HG03060 (cell line): ENCODE measurements around the gene UGT1A8.
"Not testable (repeated sequence)": the region's sequence is repeated elsewhere in the genome, so short reads cannot be mapped to it uniquely, and the experiment has no call there.

Experiments used
- ATAC-seq: cut with Tn5 transposase; IDR thresholded peaks from one replicate; pipeline ENCODE4 v1.9.1; 2021; ENCODE audit warnings: low read depth, moderate number of reproducible peaks; ENCODE audit not compliant: unreplicated experiment

Gene UGT1A8

GRCh38 chr2:233617476-233617875, at the start of gene UGT1A8:
UGT1A8 (plus strand) TSS chr2:233617633; CDS start chr2:233617708, 75 bp downstream.
- ATAC-seq = not testable (repeated sequence)

- ATAC-seq = no peak
These were observed 46.4 kb upstream of the UGT1A8 start for GRCh38 chr2:233571001-233571400.

GRCh38 chr2:233571462-233571861, 46.0 kb upstream of the UGT1A8 start:
- ATAC-seq = no peak

- ATAC-seq = no peak
These were observed 45.0 kb upstream of the UGT1A8 start for GRCh38 chr2:233572468-233572867.

- ATAC-seq = not testable (repeated sequence)
These were observed 40.1 kb upstream of the UGT1A8 start for GRCh38 chr2:233577341-233577740.

- ATAC-seq = not testable (repeated sequence)
These were observed 34.0 kb upstream of the UGT1A8 start for GRCh38 chr2:233583217-233583965.

GRCh38 chr2:233584210-233584609, 33.2 kb upstream of the UGT1A8 start:
- no peak for ATAC-seq

- no peak for ATAC-seq
These were observed 29.0 kb upstream of the UGT1A8 start for GRCh38 chr2:233588400-233588799.

GRCh38 chr2:233592706-233593105, 24.7 kb upstream of the UGT1A8 start:
- ATAC-seq = not testable (repeated sequence)

- peak; percentile 71 for ATAC-seq
These were observed 24.2 kb upstream of the UGT1A8 start for GRCh38 chr2:233593201-233593600.

- no peak for ATAC-seq
These were observed 19.9 kb upstream of the UGT1A8 start for GRCh38 chr2:233597522-233597921.

- no peak for ATAC-seq
These were observed 18.5 kb upstream of the UGT1A8 start for GRCh38 chr2:233598952-233599351.

GRCh38 chr2:233600386-233600785, 17.0 kb upstream of the UGT1A8 start:
- no peak for ATAC-seq

- no peak for ATAC-seq
These were observed 15.4 kb upstream of the UGT1A8 start for GRCh38 chr2:233602076-233602475.

GRCh38 chr2:233603520-233603919, 13.9 kb upstream of the UGT1A8 start:
- ATAC-seq = no peak

GRCh38 chr2:233604826-233605225, 12.6 kb upstream of the UGT1A8 start:
- ATAC-seq = no peak

- no peak for ATAC-seq
These were observed 11.8 kb upstream of the UGT1A8 start for GRCh38 chr2:233605680-233606079.

- no peak for ATAC-seq
These were observed 6.1 kb upstream of the UGT1A8 start for GRCh38 chr2:233611284-233611683.

- no peak for ATAC-seq
These were observed 2.8 kb downstream of the UGT1A8 start for GRCh38 chr2:233620204-233620603.

GRCh38 chr2:233621863-233622262, 4.4 kb downstream of the UGT1A8 start:
- ATAC-seq = not testable (repeated sequence)

- ATAC-seq = no peak
These were observed 10.0 kb downstream of the UGT1A8 start for GRCh38 chr2:233627331-233628025.

- not testable (repeated sequence) for ATAC-seq
These were observed 18.9 kb downstream of the UGT1A8 start, which contains the start of gene UGT1A10 for GRCh38 chr2:233636306-233636705. UGT1A10 (plus strand) TSS chr2:233636448; CDS start chr2:233636523, 75 bp downstream.
